Fibroblast of lung (primary cell): ENCODE measurements around the gene WDR81.

ENCODE experiments used
- EZH2 ChIP-seq: IDR thresholded peaks from 2 replicates; pipeline ENCODE4 v1.5.1; 2012; ENCODE audit warnings: low read length, control low read depth, mild to moderate bottlenecking; ENCODE audit errors: missing control alignments
- TF ChIP-seq, protein P1 (sequence below), 2 donors: IDR thresholded peaks in 1 of 2; conservative IDR thresholded peaks in 1 of 2; 1 replicate in 1 of 2; 2 replicates in 1 of 2; pipeline ENCODE4 v1.5.1; 2011 to 2012; ENCODE audit warnings: low read length in 2 of 2, control low read depth in 1 of 2, inconsistent platforms in 1 of 2, low read depth in 1 of 2, mild to moderate bottlenecking in 1 of 2

DNA sequence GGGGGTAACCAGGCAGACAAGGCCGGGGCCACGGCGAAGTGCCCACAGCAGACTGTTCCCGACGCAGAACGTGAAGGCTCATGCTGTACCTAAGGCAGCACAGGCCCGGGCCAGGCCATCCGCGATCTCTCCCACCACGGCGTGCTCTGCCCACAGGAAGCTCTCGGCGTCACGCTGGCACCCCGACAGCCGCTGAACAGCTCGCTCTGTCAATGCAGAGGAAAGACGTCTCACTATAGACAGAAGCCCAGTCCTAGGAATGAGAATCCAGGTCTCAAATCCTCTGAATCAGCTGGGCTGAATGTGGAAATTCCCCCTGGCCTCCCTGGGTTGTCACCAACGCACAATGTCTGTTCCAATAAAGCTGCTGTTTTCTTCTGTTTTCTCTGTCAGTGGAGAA lies 58.8 kb downstream of the WDR81 start:
- TF ChIP-seq, protein P1, sequence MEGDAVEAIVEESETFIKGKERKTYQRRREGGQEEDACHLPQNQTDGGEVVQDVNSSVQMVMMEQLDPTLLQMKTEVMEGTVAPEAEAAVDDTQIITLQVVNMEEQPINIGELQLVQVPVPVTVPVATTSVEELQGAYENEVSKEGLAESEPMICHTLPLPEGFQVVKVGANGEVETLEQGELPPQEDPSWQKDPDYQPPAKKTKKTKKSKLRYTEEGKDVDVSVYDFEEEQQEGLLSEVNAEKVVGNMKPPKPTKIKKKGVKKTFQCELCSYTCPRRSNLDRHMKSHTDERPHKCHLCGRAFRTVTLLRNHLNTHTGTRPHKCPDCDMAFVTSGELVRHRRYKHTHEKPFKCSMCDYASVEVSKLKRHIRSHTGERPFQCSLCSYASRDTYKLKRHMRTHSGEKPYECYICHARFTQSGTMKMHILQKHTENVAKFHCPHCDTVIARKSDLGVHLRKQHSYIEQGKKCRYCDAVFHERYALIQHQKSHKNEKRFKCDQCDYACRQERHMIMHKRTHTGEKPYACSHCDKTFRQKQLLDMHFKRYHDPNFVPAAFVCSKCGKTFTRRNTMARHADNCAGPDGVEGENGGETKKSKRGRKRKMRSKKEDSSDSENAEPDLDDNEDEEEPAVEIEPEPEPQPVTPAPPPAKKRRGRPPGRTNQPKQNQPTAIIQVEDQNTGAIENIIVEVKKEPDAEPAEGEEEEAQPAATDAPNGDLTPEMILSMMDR (conservative IDR thresholded peaks at IDR 0.05 in 1 of 2, IDR thresholded peaks at IDR 0.05 in 1 of 2; ENCODE audit: low read depth in 1 of 2, low read length in 2 of 2) = no peak
- no peak for TF ChIP-seq EZH2
